ACHN (cell line): Measurements from ENCODE around the gene ADK.
"Not testable (repeated sequence)": the region's sequence is repeated elsewhere in the genome, so short reads cannot be mapped to it uniquely, and the experiment has no call there.

Experiments
- DNase-seq: peaks from one replicate; pipeline ENCODE4 v3.0.0-alpha.2; 2015
- in situ Hi-C: cut with HindIII; loops from 2 replicates; pipeline ENCODE4 v1.10.0; 2017; ENCODE audit warnings: low sequenced_read_pairs, low pct_ligation_motif_present, low pct_unique_long_range_greater_than_20kb

The ADK gene

DNA sequence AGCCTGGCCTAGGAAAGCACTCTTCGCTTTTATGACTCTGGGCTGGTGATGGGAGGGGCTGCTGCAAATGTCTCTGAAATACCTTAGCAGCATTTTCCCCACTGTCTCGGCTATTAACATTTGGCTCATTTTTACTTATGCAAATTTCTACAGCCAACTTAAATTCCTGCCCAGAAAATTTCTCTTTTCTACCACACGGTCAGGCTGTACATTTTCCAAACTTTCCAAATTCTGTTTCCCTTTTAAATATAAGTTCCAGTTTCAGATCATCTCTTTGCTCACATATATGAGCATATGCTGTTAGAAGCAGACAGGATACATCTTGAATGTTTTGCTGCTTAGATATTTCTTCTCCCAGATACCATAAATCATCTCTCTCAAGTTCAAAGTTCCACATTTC lies 332.3 kb downstream of the ADK start:
- no peak for DNase-seq
- in situ Hi-C loops, result no loop called here

DNA sequence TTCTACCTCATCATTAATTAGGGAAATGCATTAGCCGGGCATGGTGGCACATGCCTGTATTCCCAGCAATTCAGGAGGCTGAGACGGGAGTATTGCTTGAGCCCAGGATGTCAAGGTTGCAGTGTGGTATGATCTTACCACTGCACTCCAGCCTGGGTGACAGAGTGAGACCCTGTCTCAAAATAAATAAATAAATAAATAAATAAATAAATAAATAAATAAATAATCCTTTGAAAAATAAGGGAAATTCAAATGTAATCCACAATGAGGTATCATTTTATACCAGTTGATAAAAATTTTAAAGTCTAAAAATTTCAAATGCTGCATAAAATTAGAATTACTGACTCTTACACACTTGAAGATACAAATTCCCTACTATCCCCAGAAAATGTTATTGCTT lies 334.3 kb downstream of the ADK start:
- no peak for DNase-seq
- in situ Hi-C loops, result no loop called here

- in situ Hi-C loops, result no loop called here
- DNase-seq, result no peak
Observed at GRCh38 chr10:74486659-74487058, 335.6 kb downstream of the ADK start.

- no peak for DNase-seq
- in situ Hi-C loops, result no loop called here
Observed at GRCh38 chr10:74488907-74489306, 337.9 kb downstream of the ADK start.

- DNase-seq, result no peak
- in situ Hi-C loops, result no loop called here
Observed at GRCh38 chr10:74490551-74490950, 339.5 kb downstream of the ADK start.

GRCh38 chr10:74491014-74491413 lies 340.0 kb downstream of the ADK start:
- DNase-seq, result no peak
- in situ Hi-C loops, result no loop called here

- in situ Hi-C loops, DNase-seq: not testable (repeated sequence)
Observed at GRCh38 chr10:74496276-74496675, 345.3 kb downstream of the ADK start.

DNA sequence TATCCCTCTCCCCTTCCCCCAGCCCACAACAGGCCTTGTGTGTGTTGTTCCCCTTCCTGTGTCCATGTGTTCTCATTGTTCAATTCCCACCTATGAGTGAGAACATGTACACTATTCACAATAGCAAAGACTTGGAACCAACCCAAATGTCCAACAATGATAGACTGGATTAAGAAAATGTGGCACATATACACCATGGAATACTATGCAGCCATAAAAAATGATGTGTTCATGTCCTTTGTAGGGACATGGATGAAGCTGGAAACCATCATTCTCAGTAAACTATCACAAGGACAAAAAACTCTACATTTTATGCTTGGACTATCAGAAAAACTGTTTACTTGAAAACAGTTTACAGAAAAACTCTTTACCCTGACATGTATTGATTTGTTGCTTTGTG lies 347.6 kb downstream of the ADK start:
- not testable (repeated sequence) for DNase-seq

DNA sequence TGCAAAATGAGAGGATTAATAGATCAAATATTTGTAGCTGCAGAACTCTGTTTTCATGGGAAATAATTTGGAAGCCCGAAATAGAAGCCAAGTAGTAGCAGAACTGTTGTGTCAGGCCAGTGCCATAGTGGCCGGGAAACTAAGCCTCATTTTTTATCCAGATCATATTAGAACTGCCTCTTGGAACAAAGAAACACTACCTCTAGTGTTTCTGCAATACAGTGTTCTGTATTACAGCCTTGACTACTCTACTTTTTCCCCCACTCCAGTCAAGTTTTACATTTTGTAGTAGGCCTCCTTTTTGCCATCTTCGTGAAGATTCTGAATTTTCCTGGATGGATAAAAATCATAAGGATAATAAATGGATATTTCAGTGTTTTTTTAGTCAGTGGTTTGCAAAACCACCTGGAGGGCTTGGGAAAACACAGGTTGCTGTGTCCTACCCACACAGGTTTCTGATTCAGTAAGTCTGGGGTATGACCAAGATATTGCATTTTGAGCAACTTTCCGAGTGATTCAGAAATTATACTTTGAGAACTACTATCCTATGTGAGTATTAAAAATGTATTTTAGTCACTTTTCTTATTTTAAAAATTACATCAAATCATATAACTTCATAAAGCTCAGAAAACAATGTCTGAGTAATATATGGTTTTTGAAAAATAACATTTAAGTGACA lies 349.1 kb downstream of the ADK start:
- in situ Hi-C loops, result no loop called here
- no peak for DNase-seq

More for the DNA sequence above, 347.6 kb downstream of the ADK start:
- in situ Hi-C loops, result not testable (repeated sequence)

GRCh38 chr10:74500816-74501215 lies 349.8 kb downstream of the ADK start:
- no peak for DNase-seq
- in situ Hi-C loops, result no loop called here

- in situ Hi-C loops, result no loop called here
- DNase-seq, result no peak
Observed at GRCh38 chr10:74502963-74503608, 352.1 kb downstream of the ADK start.

- in situ Hi-C loops, result no loop called here
Observed at GRCh38 chr10:74507951-74508350, 356.9 kb downstream of the ADK start.

DNA sequence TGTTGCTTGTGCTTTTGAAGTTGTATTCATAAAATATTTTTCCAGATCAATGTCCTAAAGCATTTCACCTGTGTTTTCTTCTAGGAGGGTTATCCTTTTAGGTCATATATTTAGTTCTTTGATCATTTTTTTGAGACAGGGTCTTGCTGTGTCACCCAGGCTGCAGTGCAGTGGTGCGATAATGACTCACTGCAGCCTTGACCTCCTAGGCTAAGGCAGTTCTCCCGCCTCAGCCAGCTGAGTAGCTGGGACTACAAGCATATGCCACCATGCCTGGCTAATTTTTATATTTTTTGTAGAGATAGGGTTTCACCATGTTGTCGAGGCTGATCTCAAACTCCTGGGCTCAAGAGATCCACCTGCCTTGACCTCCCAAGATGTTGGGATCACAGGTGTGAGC lies 359.6 kb downstream of the ADK start:
- DNase-seq, result no peak
- in situ Hi-C loops, result no loop called here

More at GRCh38 chr10:74507951-74508350, 356.9 kb downstream of the ADK start:
- no peak for DNase-seq

DNA sequence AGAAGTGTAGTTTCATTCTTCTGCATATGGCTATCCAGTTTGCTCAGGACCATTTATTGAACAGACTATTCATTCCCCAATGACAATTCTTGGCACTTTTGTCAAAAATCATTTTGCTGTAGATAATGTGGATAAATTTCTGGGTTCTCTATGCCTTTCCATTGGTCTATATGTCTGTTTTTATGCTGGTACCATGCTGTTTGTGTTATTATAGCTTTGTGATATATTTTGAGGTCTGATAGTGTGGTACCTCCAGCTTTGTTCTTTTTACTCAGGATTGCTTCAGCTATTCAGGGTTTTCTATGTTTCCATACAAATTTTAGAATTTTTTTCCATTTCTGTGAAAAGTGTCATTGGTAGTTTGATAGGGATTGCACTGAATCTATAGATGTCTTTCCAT lies 360.0 kb downstream of the ADK start:
- no peak for DNase-seq
- in situ Hi-C loops, result no loop called here

- no peak for DNase-seq
- in situ Hi-C loops, result no loop called here
Observed at GRCh38 chr10:74514322-74514721, 363.3 kb downstream of the ADK start.

- in situ Hi-C loops, result no loop called here
- no peak for DNase-seq
Observed at GRCh38 chr10:74518061-74518460, 367.0 kb downstream of the ADK start.

GRCh38 chr10:74521526-74521925 lies 370.5 kb downstream of the ADK start:
- in situ Hi-C loops, result no loop called here
- no peak for DNase-seq

- in situ Hi-C loops, result no loop called here
- DNase-seq, result no peak
Observed at GRCh38 chr10:74523199-74523598, 372.2 kb downstream of the ADK start.

DNA sequence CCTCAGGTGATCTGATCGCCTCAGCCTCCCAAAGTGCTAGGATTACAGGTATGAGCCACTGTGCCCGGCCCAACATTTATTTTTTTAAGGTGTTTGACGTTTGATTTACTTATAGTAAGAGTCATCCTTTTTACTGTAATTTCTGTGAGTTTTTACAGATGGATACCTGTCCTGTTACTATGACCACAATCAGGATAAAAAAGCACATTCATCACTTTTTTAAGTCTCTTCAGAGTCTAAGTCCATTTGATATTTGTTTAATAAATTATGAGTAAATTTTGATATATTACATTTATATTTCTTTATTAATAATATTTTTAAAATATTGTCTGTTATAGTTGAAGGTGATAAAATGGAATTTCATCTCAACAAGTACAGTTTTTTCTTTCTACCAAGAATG lies 374.9 kb downstream of the ADK start:
- in situ Hi-C loops, result no loop called here
- no peak for DNase-seq

DNA sequence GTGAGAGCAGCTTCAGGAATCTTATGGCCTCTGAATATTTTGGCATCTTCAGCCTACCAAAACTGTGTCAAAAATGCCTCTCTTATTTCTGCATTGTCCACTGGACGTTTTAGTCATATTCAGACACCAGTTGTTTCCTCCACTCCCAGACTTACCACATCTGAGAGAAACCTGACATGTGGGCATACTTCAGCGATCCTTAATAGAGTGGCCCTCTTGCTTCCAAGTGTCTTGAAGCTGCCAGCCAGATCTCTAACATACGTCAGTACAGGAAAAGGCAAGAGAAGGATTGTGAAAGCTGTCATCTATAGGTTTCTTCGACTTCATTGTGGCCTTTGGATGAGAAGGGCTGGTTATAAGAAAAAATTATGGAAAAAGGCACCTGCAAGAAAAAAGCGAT lies 376.6 kb downstream of the ADK start:
- in situ Hi-C loops, DNase-seq: not testable (repeated sequence)
